ENCODE data around the gene MRPL47. TPM values are rescaled to one million over a fixed set of nuclear protein-coding genes. Genes with fewer than 3 reads are reported as not detected.
A peak's percentile ranks its signal among the peaks of the same experiment; 100 is the strongest.
"Not testable (repeated sequence)": the region's sequence is repeated elsewhere in the genome, so short reads cannot be mapped to it uniquely, and the experiment has no call there.

Gene MRPL47
- total RNA-seq = 10 to 100 TPM; 39.7 to 47.2 TPM

DNA sequence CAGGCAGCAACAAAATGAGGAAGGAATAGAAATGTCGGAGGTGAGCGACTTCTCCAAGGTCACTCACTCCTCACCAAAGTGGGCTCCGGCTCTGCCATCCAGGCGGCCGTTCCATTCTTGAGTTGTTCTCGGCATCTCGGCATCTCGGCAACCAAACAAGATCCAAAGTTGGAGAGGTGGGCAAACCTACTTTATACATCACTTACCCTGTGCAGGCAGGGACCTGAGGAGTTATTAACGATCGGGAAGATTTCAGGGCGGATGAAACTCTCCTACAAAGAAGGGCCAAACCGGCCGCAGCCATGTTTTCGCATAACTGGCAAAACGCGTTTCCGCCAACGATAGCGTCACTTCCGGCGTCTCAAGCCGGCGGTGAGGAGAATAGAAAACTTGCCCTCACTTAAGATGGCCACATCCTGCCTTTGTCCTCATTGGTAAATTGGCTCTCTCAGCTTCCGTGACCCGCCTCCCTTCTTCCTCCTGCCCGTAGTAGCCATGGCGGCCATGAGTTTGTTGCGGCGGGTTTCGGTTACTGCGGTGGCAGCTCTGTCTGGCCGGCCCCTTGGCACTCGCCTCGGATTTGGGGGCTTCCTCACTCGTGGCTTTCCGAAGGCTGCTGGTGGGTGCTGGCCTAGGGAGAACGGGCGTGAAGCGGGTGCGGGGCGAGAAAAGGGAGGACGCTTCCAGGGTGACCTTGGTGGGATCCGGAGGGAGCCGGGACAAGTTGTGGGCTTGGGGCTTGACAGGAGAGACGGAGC is at the start of gene MRPL47, which contains the start of gene NDUFB5:
TSS of gene MRPL47 (minus strand) at position 318 of the 758 bp plus-strand sequence. CDS start at position 304, 14 bp downstream.
TSS of gene NDUFB5 (plus strand) at position 474 of the 758 bp plus-strand sequence. CDS start at position 496, 22 bp downstream.
- Mint-ChIP-seq H3K36me3 (ENCODE audit: insufficient read depth in 2 of 2) (peaks cover 7 to 20% of the 10 kb centered on the region in 2 donors), H3K27ac (peak within 1 kb of the TSS; percentile 100), H3K9me3 (no peaks in the 10 kb centered on the region), H3K4me3 (peak within 1 kb of the TSS; percentile 99), H3K27me3 (ENCODE audit: low read depth) (no peaks in the 10 kb centered on the region), H3K4me1 (ENCODE audit: low read depth) (peaks cover 49% of the 10 kb centered on the region)
- DNase-seq (peak; percentile 92), ATAC-seq (replicated peaks in 1 of 2) (peak; percentile 87 to 90)

DNA sequence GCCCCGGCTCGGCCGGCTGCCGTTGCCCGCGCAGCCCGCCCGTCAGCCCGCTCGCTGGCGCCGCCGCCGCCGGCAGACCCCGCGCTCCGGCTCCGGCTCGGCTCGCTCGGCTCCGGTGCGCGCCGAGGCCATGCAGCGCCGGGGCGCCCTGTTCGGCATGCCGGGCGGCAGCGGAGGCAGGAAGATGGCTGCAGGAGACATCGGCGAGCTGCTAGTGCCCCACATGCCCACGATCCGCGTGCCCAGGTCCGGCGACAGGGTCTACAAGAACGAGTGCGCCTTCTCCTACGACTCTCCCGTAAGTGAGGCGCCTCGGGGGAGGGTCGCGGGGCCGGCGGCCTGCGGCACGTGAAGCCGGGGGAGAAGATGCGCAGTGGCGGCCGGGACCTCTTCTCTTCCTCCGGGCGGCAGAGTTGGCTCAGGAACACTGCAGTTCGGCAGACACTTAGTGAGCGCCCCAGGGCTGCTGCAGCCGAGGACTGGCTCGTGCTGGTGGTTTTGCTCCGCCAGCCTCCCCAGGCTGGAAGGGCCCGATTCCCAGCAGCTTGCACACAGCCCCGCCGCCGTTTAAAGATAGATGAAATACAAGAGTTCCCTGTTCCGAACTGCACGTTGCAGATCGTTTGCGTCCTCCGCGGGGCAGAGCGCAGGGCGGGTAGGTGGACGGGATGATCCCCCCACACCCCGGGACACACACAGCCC is 48.8 kb upstream of the MRPL47 start:
- Mint-ChIP-seq H3K4me3 (peak overlapping the region; percentile 94 to 96), H3K27ac (peak overlapping the region; percentile 88), H3K36me3 (ENCODE audit: insufficient read depth in 2 of 2) (peaks cover 4 to 6% of the 10 kb centered on the region in 2 donors), H3K4me1 (ENCODE audit: low read depth) (peaks cover 29% of the 10 kb centered on the region), H3K27me3 (ENCODE audit: low read depth) (peaks cover 11% of the 10 kb centered on the region), H3K9me3 (no peaks in the 10 kb centered on the region)
- DNase-seq (peak; percentile 65 to 66), ATAC-seq (replicated peaks in 1 of 2) (peak; percentile 75 to 81)

DNA sequence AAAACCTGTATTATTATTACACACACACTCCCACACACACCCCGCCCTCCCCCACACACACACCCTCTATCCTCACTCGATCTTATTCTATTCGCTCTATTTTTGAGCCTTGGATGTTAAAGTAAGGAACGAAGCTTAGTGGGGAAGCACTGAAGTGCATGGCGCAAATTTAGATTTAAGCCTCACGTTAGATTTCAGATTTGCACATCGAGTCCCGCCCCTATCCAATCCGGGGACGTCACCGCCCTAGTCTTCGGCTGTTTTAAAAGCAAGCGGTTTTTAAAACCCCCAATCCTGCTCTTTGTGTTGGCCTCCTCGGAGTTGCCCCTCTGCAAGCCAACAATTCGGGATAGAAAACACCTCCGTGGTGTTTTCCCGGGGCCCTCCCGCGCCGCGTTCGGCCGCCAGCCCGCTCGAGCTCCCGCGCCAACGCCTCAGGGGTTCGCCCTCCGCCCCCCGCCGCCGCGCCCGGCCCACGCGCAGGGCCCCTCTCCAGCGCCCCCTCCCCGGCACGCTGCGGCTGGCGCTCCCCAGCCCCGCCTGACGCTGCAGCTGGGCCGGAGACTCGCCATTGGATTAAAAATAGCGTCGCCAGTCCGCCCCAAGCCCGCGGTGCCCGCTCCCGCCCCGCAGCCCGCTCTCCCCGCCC is 48.1 kb upstream of the MRPL47 start, which contains the start of gene USP13:
TSS of gene USP13 (plus strand) at position 594 of the 649 bp plus-strand sequence. CDS start 186 bp downstream, outside the sequence.
- H3K27me3 Mint-ChIP-seq (ENCODE audit: low read depth) = peaks cover 11% of the 10 kb centered on the region
- peaks cover 26% of the 10 kb centered on the region for H3K4me1 Mint-ChIP-seq (ENCODE audit: low read depth)
- H3K36me3 Mint-ChIP-seq (ENCODE audit: insufficient read depth in 2 of 2) = peaks cover 4 to 6% of the 10 kb centered on the region in 2 donors
- H3K4me3 Mint-ChIP-seq = peak within 1 kb of the TSS; percentile 94 to 96
- no peaks in the 10 kb centered on the region for H3K9me3 Mint-ChIP-seq
- ATAC-seq (replicated peaks in 1 of 2) = peak; percentile 62 to 68
- peak; percentile 57 for DNase-seq
- peak within 1 kb of the TSS; percentile 88 for H3K27ac Mint-ChIP-seq

DNA sequence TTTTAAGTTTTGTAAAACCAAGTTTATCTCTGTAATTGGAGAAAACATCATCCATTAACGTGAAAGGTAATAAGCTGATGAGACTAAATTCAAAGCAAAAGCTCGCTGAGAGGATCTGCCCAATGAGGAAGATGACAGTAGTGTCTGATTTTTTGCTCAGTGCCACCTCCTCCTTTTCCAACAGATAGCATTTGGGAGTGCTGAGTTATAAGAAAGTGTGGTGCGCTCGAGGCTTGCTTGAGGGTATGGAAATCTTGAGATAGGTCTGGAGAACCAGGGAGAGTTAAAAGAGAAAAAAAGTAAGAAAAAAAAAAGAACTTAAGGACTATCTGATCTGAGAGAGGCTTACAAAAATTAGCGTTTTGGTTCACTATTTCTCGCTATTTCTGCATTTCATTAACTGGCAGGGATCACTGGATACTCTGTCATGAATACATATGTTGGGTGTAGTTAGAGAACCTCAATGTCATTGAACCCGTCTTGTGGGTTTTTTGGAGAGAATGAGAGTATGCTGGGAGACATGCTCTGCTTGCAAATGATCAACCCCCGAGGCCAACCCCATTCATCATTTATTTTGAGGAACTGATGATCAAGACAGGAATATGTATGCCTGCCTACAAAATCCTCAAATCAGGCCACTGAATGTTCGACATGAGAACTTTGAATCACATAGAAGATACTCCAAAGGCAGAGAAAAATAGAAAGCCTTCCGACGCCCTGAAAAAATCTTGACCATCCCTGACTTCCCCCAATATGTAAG is 47.4 kb upstream of the MRPL47 start:
- no peaks in the 10 kb centered on the region for H3K9me3 Mint-ChIP-seq
- no peak for DNase-seq
- ATAC-seq (replicated peaks in 1 of 2) = no peak
- H3K27me3 Mint-ChIP-seq (ENCODE audit: low read depth) = peaks cover 11% of the 10 kb centered on the region
- H3K4me1 Mint-ChIP-seq (ENCODE audit: low read depth) = peaks cover 26% of the 10 kb centered on the region
- H3K4me3 Mint-ChIP-seq = peak overlapping the region; percentile 69 to 79
- H3K27ac Mint-ChIP-seq = peak overlapping the region; percentile 74
- H3K36me3 Mint-ChIP-seq (ENCODE audit: insufficient read depth in 2 of 2) = peaks cover 4 to 6% of the 10 kb centered on the region in 2 donors

DNA sequence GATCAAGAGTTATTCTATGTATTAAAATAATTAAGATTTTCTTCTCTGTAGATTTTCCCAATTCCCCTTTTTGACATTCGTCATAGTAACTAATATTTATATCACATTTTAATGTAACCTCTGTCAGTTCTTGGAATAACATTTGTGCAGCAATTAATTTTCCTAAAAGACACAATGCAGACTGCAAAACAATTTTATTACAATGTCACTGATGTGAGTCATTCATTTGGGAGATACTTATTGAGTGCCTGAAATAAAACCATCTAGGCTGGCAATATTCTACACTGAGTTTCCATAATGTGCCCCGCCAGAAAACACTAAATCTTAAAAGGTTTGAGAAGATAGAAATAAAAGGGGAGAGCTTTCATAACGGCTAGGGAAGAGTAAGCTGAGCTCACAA is 41.7 kb upstream of the MRPL47 start:
- Mint-ChIP-seq H3K4me1 (ENCODE audit: low read depth) (peaks cover 14% of the 10 kb centered on the region), H3K27me3 (ENCODE audit: low read depth) (no peaks in the 10 kb centered on the region), H3K9me3 (no peaks in the 10 kb centered on the region), H3K4me3 (no peak overlapping the region), H3K36me3 (ENCODE audit: insufficient read depth in 2 of 2) (no peaks in the 10 kb centered on the region), H3K27ac (no peak overlapping the region)
- DNase-seq (no peak), ATAC-seq (replicated peaks in 1 of 2) (no peak)

GRCh38 chr3:179643837-179644236 is 39.4 kb upstream of the MRPL47 start:
- H3K9me3 Mint-ChIP-seq; H3K4me3 Mint-ChIP-seq; H3K36me3 Mint-ChIP-seq (ENCODE audit: insufficient read depth in 2 of 2); H3K27me3 Mint-ChIP-seq (ENCODE audit: low read depth); DNase-seq; H3K27ac Mint-ChIP-seq; ATAC-seq (replicated peaks in 1 of 2): not testable (repeated sequence)
- H3K4me1 Mint-ChIP-seq (ENCODE audit: low read depth) = peaks cover 14% of the 10 kb centered on the region

- H3K4me1 Mint-ChIP-seq (ENCODE audit: low read depth) = peaks cover 14% of the 10 kb centered on the region
Observed at GRCh38 chr3:179642871-179643270, 38.4 kb upstream of the MRPL47 start.

DNA sequence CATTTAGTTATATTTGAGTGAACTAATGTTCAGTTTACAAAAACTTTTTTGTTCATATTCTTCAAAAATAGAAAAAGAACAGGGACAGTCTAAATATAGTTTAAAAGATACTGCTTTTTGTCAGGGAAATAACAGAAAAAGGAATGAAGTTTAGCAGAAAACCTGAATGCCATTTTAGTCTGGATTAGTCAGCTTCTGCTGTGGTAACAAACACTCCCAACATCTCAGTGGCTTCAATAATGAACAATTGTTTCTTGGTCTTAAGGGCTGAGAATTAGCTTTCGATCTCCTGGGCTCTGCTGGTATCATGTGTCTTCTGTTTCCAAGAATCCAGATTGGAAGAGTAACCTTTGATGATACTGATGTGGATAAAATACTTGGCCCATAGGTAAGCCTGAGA is 36.0 kb upstream of the MRPL47 start:
- no peaks in the 10 kb centered on the region for H3K36me3 Mint-ChIP-seq (ENCODE audit: insufficient read depth in 2 of 2)
- H3K4me3 Mint-ChIP-seq = no peak overlapping the region
- H3K9me3 Mint-ChIP-seq = no peaks in the 10 kb centered on the region

More at GRCh38 chr3:179642871-179643270, 38.4 kb upstream of the MRPL47 start:
- Mint-ChIP-seq H3K27me3 (ENCODE audit: low read depth) (no peaks in the 10 kb centered on the region), H3K27ac (no peak overlapping the region), H3K4me3 (no peak overlapping the region), H3K36me3 (ENCODE audit: insufficient read depth in 2 of 2) (no peaks in the 10 kb centered on the region), H3K9me3 (no peaks in the 10 kb centered on the region)
- DNase-seq = no peak
- ATAC-seq (replicated peaks in 1 of 2) = no peak

GRCh38 chr3:179630753-179631451 is 26.5 kb upstream of the MRPL47 start:
- no peaks in the 10 kb centered on the region for H3K4me1 Mint-ChIP-seq (ENCODE audit: low read depth)
- peak in 1 of 2 donors; percentile 7 for ATAC-seq (replicated peaks in 1 of 2)

More for the DNA sequence above, 36.0 kb upstream of the MRPL47 start:
- peaks cover 14% of the 10 kb centered on the region for H3K4me1 Mint-ChIP-seq (ENCODE audit: low read depth)
- ATAC-seq (replicated peaks in 1 of 2) = no peak
- H3K27ac Mint-ChIP-seq = no peak overlapping the region
- H3K27me3 Mint-ChIP-seq (ENCODE audit: low read depth) = no peaks in the 10 kb centered on the region
- DNase-seq = no peak

GRCh38 chr3:179624451-179624850 is 20.0 kb upstream of the MRPL47 start:
- Mint-ChIP-seq H3K9me3 (no peaks in the 10 kb centered on the region), H3K36me3 (ENCODE audit: insufficient read depth in 2 of 2) (peaks cover 8 to 34% of the 10 kb centered on the region in 2 donors), H3K27ac (no peak overlapping the region), H3K4me1 (ENCODE audit: low read depth) (no peaks in the 10 kb centered on the region), H3K27me3 (ENCODE audit: low read depth) (no peaks in the 10 kb centered on the region), H3K4me3 (no peak overlapping the region)
- ATAC-seq (replicated peaks in 1 of 2) (no peak), DNase-seq (no peak)

More at GRCh38 chr3:179630753-179631451, 26.5 kb upstream of the MRPL47 start:
- Mint-ChIP-seq H3K9me3 (no peaks in the 10 kb centered on the region), H3K27ac (no peak overlapping the region), H3K27me3 (ENCODE audit: low read depth) (no peaks in the 10 kb centered on the region), H3K4me3 (no peak overlapping the region), H3K36me3 (ENCODE audit: insufficient read depth in 2 of 2) (no peaks in the 10 kb centered on the region)
- no peak for DNase-seq

DNA sequence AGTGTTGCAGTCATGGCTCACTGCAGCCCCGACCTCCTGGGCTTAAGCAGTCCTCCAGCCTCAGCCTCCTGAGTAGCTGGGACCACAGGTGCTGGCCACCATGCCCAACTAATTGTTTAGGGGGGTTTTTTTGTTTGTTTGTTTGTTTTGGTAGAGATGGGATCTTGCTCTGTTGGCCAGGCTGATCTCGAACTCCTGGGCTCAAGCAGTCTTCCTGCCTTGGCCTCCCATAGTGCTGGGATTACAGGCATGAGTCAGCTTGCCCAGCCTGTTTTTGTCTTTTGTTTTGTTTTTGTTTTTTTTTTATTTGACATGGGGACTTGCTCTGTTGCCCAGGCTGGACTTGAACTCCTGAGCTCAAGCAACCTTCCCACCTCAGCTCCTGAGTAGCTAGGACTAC is 17.6 kb upstream of the MRPL47 start:
- Mint-ChIP-seq H3K9me3 (no peaks in the 10 kb centered on the region), H3K36me3 (ENCODE audit: insufficient read depth in 2 of 2) (peaks cover 12 to 49% of the 10 kb centered on the region in 2 donors), H3K27me3 (ENCODE audit: low read depth) (no peaks in the 10 kb centered on the region), H3K27ac (no peak overlapping the region), H3K4me3 (no peak overlapping the region), H3K4me1 (ENCODE audit: low read depth) (no peaks in the 10 kb centered on the region)
- DNase-seq (no peak), ATAC-seq (replicated peaks in 1 of 2) (no peak)

Measured in activated T-cell treated with anti-CD3 and anti-CD28 coated beads, Interleukin-2, amount 50 U/mL, for 72 hours (primary cell).